ENCODE measurements around the gene PPP1R14C.

GRCh38 chr6:150288456-150288855, 145.6 kb downstream of the PPP1R14C start:
- no peak for TF ChIP-seq SIN3A (IDR thresholded peaks at IDR 0.05; ENCODE audit: borderline replicate concordance, insufficient read depth, low read length)
- no peak for TF ChIP-seq POLR2AphosphoS5 (IDR thresholded peaks at IDR 0.05; ENCODE audit: low read depth, low read length)
- TF ChIP-seq REST (IDR thresholded peaks at IDR 0.05; ENCODE audit: insufficient read depth in 1 of 2, low read depth in 2 of 2, low read length in 2 of 2): no peak
- no peak for TF ChIP-seq TAF1 (IDR thresholded peaks at IDR 0.05; ENCODE audit: borderline replicate concordance, insufficient read depth, low read length)
